GM19351 (cell line): Measurements from ENCODE around the gene ZNF831.

ENCODE experiments used
- ATAC-seq: cut with Tn5 transposase; IDR thresholded peaks from one replicate; pipeline ENCODE4 v1.9.1; 2021; ENCODE audit warnings: mild to moderate bottlenecking, moderate library complexity; ENCODE audit not compliant: unreplicated experiment

The ZNF831 gene

GRCh38 chr20:59177266-59178250 lies 13.9 kb downstream of the ZNF831 start:
- ATAC-seq: no peak

- no peak for ATAC-seq
Measured at GRCh38 chr20:59178983-59179595, 15.5 kb downstream of the ZNF831 start.

GRCh38 chr20:59179988-59180387 lies 16.4 kb downstream of the ZNF831 start:
- no peak for ATAC-seq

- no peak for ATAC-seq
Measured at GRCh38 chr20:59181936-59182335, 18.3 kb downstream of the ZNF831 start.

GRCh38 chr20:59182401-59183044 lies 18.9 kb downstream of the ZNF831 start:
- no peak for ATAC-seq

- no peak for ATAC-seq
Measured at GRCh38 chr20:59183751-59184150, 20.1 kb downstream of the ZNF831 start.

GRCh38 chr20:59184880-59185447 lies 21.3 kb downstream of the ZNF831 start:
- no peak for ATAC-seq

- ATAC-seq: no peak
Measured at GRCh38 chr20:59185809-59186208, 22.2 kb downstream of the ZNF831 start.

GRCh38 chr20:59190466-59190865 lies 26.8 kb downstream of the ZNF831 start:
- ATAC-seq: no peak

- ATAC-seq: no peak
Measured at GRCh38 chr20:59191036-59191755, 27.6 kb downstream of the ZNF831 start.

GRCh38 chr20:59191756-59192532 lies 28.3 kb downstream of the ZNF831 start:
- ATAC-seq: no peak

GRCh38 chr20:59192533-59192896 lies 28.9 kb downstream of the ZNF831 start:
- no peak for ATAC-seq

- ATAC-seq: no peak
Measured at GRCh38 chr20:59193325-59193724, 29.7 kb downstream of the ZNF831 start.

- no peak for ATAC-seq
Measured at GRCh38 chr20:59194023-59194935, 30.7 kb downstream of the ZNF831 start.

- no peak for ATAC-seq
Measured at GRCh38 chr20:59195316-59195993, 31.8 kb downstream of the ZNF831 start.

- ATAC-seq: no peak
Measured at GRCh38 chr20:59204165-59204894, 40.7 kb downstream of the ZNF831 start.

- ATAC-seq: no peak
Measured at GRCh38 chr20:59205044-59205443, 41.4 kb downstream of the ZNF831 start.

GRCh38 chr20:59207235-59207634 lies 43.6 kb downstream of the ZNF831 start:
- no peak for ATAC-seq
